ENCODE data around the gene SREBF2. TPM values are rescaled to one million over a fixed set of nuclear protein-coding genes. Genes with fewer than 3 reads are reported as not detected.

SREBF2 gene
- total and polyA plus RNA-seq, 2 of the 13 experiments (the other 11 are each of a cell fraction or from before 2014, with no cell fraction given), result 53.8 to 72.6 TPM

DNA sequence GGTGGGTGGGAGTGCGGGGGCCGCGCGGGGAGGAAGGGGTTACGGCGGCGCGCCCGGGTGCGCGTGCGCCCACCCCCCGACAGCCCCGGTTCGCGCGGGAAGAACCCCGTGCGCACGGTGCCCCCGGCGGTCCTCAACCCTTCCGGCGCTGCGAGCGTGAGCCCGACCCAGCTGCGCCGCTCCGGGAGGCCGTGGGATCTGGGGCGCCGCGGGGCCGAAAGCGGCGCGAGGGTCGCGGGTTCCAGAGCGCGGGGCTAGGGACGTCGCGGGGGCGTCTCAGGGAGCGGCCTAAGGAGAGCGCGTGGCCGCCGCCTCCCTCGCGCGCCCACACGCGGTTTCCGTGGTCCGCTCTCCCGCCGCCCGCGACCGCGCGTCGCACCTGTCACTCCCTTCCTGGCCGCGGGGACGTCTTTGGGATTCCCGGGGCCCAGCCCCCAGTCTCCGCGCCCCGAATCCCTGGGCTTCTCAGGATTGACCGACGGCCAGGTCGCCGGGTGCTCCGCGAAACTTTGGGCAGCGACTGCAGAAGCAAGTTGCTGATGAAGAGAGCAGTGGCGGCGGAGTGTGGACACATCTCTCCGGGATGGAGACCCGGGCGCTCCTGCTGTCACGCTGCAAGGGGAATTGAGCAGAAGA is 582 bp downstream of the SREBF2 start (continued):
- 0 out of 2 replicates have a peak, but pooled peaks have one; percentile 39 for TF ChIP-seq BATF2 (CRISPR knock-in tag; IDR thresholded peaks at IDR 0.05)
- TF ChIP-seq ZNF441 (CRISPR knock-in tag; IDR thresholded peaks at IDR 0.05; ENCODE audit: borderline replicate concordance), result peak; percentile 52; the same call in 1 of the 2 replicates
- TF ChIP-seq, protein P1, sequence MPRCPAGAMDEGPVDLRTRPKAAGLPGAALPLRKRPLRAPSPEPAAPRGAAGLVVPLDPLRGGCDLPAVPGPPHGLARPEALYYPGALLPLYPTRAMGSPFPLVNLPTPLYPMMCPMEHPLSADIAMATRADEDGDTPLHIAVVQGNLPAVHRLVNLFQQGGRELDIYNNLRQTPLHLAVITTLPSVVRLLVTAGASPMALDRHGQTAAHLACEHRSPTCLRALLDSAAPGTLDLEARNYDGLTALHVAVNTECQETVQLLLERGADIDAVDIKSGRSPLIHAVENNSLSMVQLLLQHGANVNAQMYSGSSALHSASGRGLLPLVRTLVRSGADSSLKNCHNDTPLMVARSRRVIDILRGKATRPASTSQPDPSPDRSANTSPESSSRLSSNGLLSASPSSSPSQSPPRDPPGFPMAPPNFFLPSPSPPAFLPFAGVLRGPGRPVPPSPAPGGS (CRISPR knock-in tag; IDR thresholded peaks at IDR 0.05), result no peak
- no peak for TF ChIP-seq CBX5 (CRISPR knock-in tag; IDR thresholded peaks at IDR 0.05; ENCODE audit: borderline replicate concordance)
- TF ChIP-seq FOXM1 (CRISPR knock-in tag; IDR thresholded peaks at IDR 0.05), result 0 out of 2 replicates have a peak, but pooled peaks have one; percentile 71
- peak; percentile 66; the same call in 1 of the 2 replicates for TF ChIP-seq ZBTB7A (CRISPR knock-in tag; IDR thresholded peaks at IDR 0.05)
- TF ChIP-seq, protein P2, sequence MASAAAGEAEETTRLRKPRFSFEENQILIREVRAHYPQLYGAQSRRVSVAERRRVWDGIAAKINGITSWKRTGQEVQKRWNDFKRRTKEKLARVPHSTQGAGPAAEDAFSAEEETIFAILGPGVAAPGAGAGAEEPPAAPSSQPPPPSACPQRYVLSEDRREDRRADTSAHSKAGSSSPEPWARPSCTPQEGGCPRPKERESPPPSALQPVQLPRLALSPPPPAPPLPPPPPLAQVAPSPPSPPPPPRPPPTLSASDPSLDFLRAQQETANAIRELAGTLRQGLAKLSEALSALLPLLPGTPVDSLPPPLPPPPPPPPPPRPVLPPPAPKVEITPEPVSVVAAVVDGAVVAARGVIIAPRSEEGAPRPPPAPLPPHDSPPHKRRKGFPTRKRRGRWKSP (CRISPR knock-in tag; IDR thresholded peaks at IDR 0.05), result 0 out of 2 replicates have a peak, but pooled peaks have one; percentile 6
- no peak for TF ChIP-seq TBP (CRISPR knock-in tag; IDR thresholded peaks at IDR 0.05)
- peak; percentile 67; the same call in 1 of the 2 replicates for TF ChIP-seq NFAT5 (CRISPR knock-in tag; IDR thresholded peaks at IDR 0.05)
- no peak for TF ChIP-seq CBX2 (IDR thresholded peaks at IDR 0.05; ENCODE audit: low read depth, low read length)
- no peak for TF ChIP-seq CBX2 (CRISPR knock-in tag; IDR thresholded peaks at IDR 0.05; ENCODE audit: low read depth)
- no peak for TF ChIP-seq MZF1 (CRISPR knock-in tag; IDR thresholded peaks at IDR 0.05; ENCODE audit: borderline replicate concordance)
- no peak for TF ChIP-seq ZNF12 (CRISPR knock-in tag; IDR thresholded peaks at IDR 0.05)
- TF ChIP-seq FOXC1 (CRISPR knock-in tag; IDR thresholded peaks at IDR 0.05; ENCODE audit: borderline replicate concordance), result 0 out of 2 replicates have a peak, but pooled peaks have one; percentile 61
- TF ChIP-seq SIN3A (IDR thresholded peaks at IDR 0.05; ENCODE audit: borderline replicate concordance, low read depth, low read length), result no peak
- TF ChIP-seq ZMAT3 (CRISPR knock-in tag; conservative IDR thresholded peaks at IDR 0.05), result no peak
- 0 out of 2 replicates have a peak, but pooled peaks have one; percentile 83 for TF ChIP-seq HOXA7 (CRISPR knock-in tag; IDR thresholded peaks at IDR 0.05)

All from HepG2 (cell line).